GM12878 (cell line): ENCODE results near the gene SMAD4. TPM values are rescaled to one million over a fixed set of nuclear protein-coding genes. Genes with fewer than 3 reads are reported as not detected.

Source experiments
- ATAC-seq: fragments of 200-7000 bp; cut with Tn5 transposase; 3 replicates; pipeline ENCODE4 v1.9.1; 2020; ENCODE audit warnings: mild to moderate bottlenecking, moderate library complexity
- BruUV-seq: library from RNA; stranded (reverse); fragments of 400-500 nt; replicated peaks from 2 replicates; lab custom pipeline; 2021; lab: Mats Ljungman, UMichigan
- CTCF ChIA-PET: fragments of 300-600 bp; sonication (Branson Sonifier 250); formaldehyde crosslinking; extraction: SDS; loops from one replicate; lab custom pipeline; 2021; ENCODE audit warnings: inconsistent platforms; lab: Yijun Ruan, JAX
- POLR2A ChIA-PET: fragments of 350-600 bp; formaldehyde crosslinking; extraction: SDS; loops from one replicate; lab custom pipeline; 2021; ENCODE audit warnings: inconsistent platforms; lab: Charles Lee
- RAD21 ChIA-PET: fragments of 300-600 bp; sonication (Branson Sonifier 250); formaldehyde crosslinking; loops from one replicate; lab custom pipeline; 2023; ENCODE audit warnings: antibody characterized with exemption; ENCODE audit not compliant: unreplicated experiment; lab: Charles Lee
- SMC1A ChIA-PET: fragments of 300-600 bp; sonication (Branson Sonifier 250); formaldehyde crosslinking; loops from one replicate; lab custom pipeline; 2023; ENCODE audit not compliant: unreplicated experiment, uncharacterized antibody; lab: Charles Lee
- DNase-seq: peaks from one replicate; pipeline ENCODE4 v3.0.0-alpha.2; 2011; ENCODE audit warnings: low read depth, low spot score
- FAIRE-seq: peaks from 3 replicates; lab custom pipeline; 2011; peaks lifted over from hg19 to GRCh38; lab: Jason Lieb, UNC
- H2AFZ ChIP-seq: 2 replicates; pipeline ENCODE4 v1.6.0; 2011; ENCODE audit warnings: low read depth, low read length, control low read depth; ENCODE audit not compliant: control insufficient read depth
- H3K27ac ChIP-seq: 2 replicates; pipeline ENCODE4 v1.5.1; 2011; ENCODE audit warnings: control low read depth; ENCODE audit not compliant: control insufficient read depth, insufficient read depth
- H3K27me3 ChIP-seq, 2 experiments: replicated peaks in 1 of 2; 2 replicates each; pipeline versions ENCODE4 v1.6.0 to v1.6.1; 2011; ENCODE audit warnings: low read length in 1 of 2; ENCODE audit not compliant: control insufficient read depth in 2 of 2, insufficient read depth in 2 of 2
- H3K36me3 ChIP-seq, 2 experiments: 2 replicates each; pipeline ENCODE4 v1.5.1; 2011; ENCODE audit warnings: low read length in 1 of 2; ENCODE audit not compliant: control insufficient read depth in 2 of 2, insufficient read depth in 2 of 2
- H3K4me1 ChIP-seq: 2 replicates; pipeline ENCODE4 v1.6.1; 2011; ENCODE audit warnings: mild to moderate bottlenecking, low read length, moderate library complexity, mixed read lengths; ENCODE audit not compliant: control insufficient read depth, insufficient read depth
- H3K4me2 ChIP-seq: 2 replicates; pipeline ENCODE4 v1.6.0; 2011; ENCODE audit warnings: control low read depth; ENCODE audit not compliant: control insufficient read depth, insufficient read depth
- H3K4me3 ChIP-seq: fragments of 200-600 bp; sonication (generic); 2 replicates; pipeline ENCODE4 v1.5.1; 2016
- H3K79me2 ChIP-seq: 2 replicates; pipeline ENCODE4 v1.6.0; 2011; ENCODE audit warnings: low read length; ENCODE audit not compliant: control insufficient read depth, insufficient read depth
- H3K9ac ChIP-seq: 2 replicates; pipeline ENCODE4 v1.8.0; 2011; ENCODE audit warnings: low read length, control low read depth, mixed read lengths; ENCODE audit not compliant: control insufficient read depth, insufficient read depth
- H3K9me3 ChIP-seq: replicated peaks from 3 replicates; pipeline ENCODE4 v1.5.1; 2011; ENCODE audit warnings: mild to moderate bottlenecking, low read length; ENCODE audit not compliant: control insufficient read depth, insufficient read depth
- H4K20me1 ChIP-seq: 2 replicates; pipeline ENCODE4 v1.6.0; 2011; ENCODE audit not compliant: control insufficient read depth, insufficient read depth
- ASH2L ChIP-seq: fragments of 300-600, 200-600 bp; sonication (generic); IDR thresholded peaks from 2 replicates; pipeline ENCODE4 v1.6.1; 2017; ENCODE audit warnings: low read depth, mild to moderate bottlenecking, borderline replicate concordance
- CEBPB ChIP-seq, 2 experiments: fragments of 150-350 bp in 1 of 2; IDR thresholded peaks; 2 replicates each; pipeline ENCODE4 v1.6.1; 2012 to 2014; ENCODE audit warnings: low read depth in 2 of 2, low read length in 2 of 2, borderline replicate concordance in 1 of 2, inconsistent platforms in 1 of 2
- DPF2 ChIP-seq: fragments of 450-650 bp; IDR thresholded peaks from 2 replicates; pipeline ENCODE4 v1.6.1; 2017; ENCODE audit warnings: mild to moderate bottlenecking
- EGR1 ChIP-seq, 2 experiments: IDR thresholded peaks; 1 replicate in 1 of 2; 2 replicates in 1 of 2; pipeline ENCODE4 v1.6.1; 2011 to 2012; ENCODE audit warnings: low read depth in 2 of 2, low read length in 2 of 2, borderline replicate concordance in 1 of 2, mild to moderate bottlenecking in 1 of 2, moderate library complexity in 1 of 2
- JUND ChIP-seq: IDR thresholded peaks from 2 replicates; pipeline ENCODE4 v1.6.1; 2012; ENCODE audit warnings: low read depth, mild to moderate bottlenecking, low read length, improper control_type of control experiment, moderate library complexity
- MEF2A ChIP-seq: IDR thresholded peaks from 2 replicates; pipeline ENCODE4 v1.6.1; 2011; ENCODE audit warnings: low read depth, mild to moderate bottlenecking, low read length, moderate library complexity; ENCODE audit not compliant: insufficient read depth
- MXI1 ChIP-seq: fragments of 150-350 bp; IDR thresholded peaks from 2 replicates; pipeline ENCODE4 v1.6.1; 2011; ENCODE audit warnings: low read depth, mild to moderate bottlenecking, inconsistent platforms, low read length, improper control_type of control experiment
- PAX5 ChIP-seq: IDR thresholded peaks from 2 replicates; pipeline ENCODE4 v1.6.1; 2011; ENCODE audit warnings: low read depth, low read length, borderline replicate concordance
- PAX8 ChIP-seq: fragments of 450-650 bp; IDR thresholded peaks from 2 replicates; pipeline ENCODE4 v1.6.1; 2017; ENCODE audit warnings: mild to moderate bottlenecking, moderate library complexity
- PKNOX1 ChIP-seq: fragments of 450-650 bp; IDR thresholded peaks from 2 replicates; pipeline ENCODE4 v1.6.1; 2016; ENCODE audit warnings: mild to moderate bottlenecking
- POLR2AphosphoS2 ChIP-seq: IDR thresholded peaks from 2 replicates; pipeline ENCODE4 v1.6.1; 2011; ENCODE audit warnings: low read depth, mild to moderate bottlenecking, low read length, improper control_type of control experiment, moderate library complexity
- SMAD1 ChIP-seq: fragments of 450-650 bp; IDR thresholded peaks from 2 replicates; pipeline ENCODE4 v1.6.1; 2018; ENCODE audit warnings: mild to moderate bottlenecking, low read depth; ENCODE audit not compliant: partially characterized antibody
- TCF12 ChIP-seq: IDR thresholded peaks from 2 replicates; pipeline ENCODE4 v1.6.1; 2011; ENCODE audit warnings: low read depth, mild to moderate bottlenecking, low read length
- TCF3 ChIP-seq: IDR thresholded peaks from 2 replicates; pipeline ENCODE4 v1.6.1; 2012; ENCODE audit warnings: low read depth, mild to moderate bottlenecking, low read length, borderline replicate concordance; ENCODE audit not compliant: insufficient read depth
- TCF7 ChIP-seq: IDR thresholded peaks from 2 replicates; pipeline ENCODE4 v1.6.1; 2014; ENCODE audit warnings: antibody characterized with exemption, borderline replicate concordance
- ZNF24 ChIP-seq: fragments of 450-650 bp; IDR thresholded peaks from 2 replicates; pipeline ENCODE4 v1.6.1; 2017; ENCODE audit warnings: antibody characterized with exemption, mild to moderate bottlenecking
- ZNF384 ChIP-seq: IDR thresholded peaks from 2 replicates; pipeline ENCODE4 v1.6.1; 2012; ENCODE audit warnings: low read depth, mild to moderate bottlenecking, low read length, improper control_type of control experiment, borderline replicate concordance
- WGBS: methylation state at CpG from one replicate; pipeline ENCODE4 v1.1.6; 2016; ENCODE audit warnings: low lambda C conversion rate; ENCODE audit not compliant: insufficient replicate concordance, insufficient coverage; ENCODE audit errors: missing lambda C conversion rate; 5-methylcytosine and 5-hydroxymethylcytosine counted together
- in situ Hi-C: fragments of 300-500 bp; cut with MboI; formaldehyde crosslinking; loops from 9 replicates; pipeline ENCODE4 v1.14.3; 2018; ENCODE audit warnings: mixed read lengths
- intact Hi-C: fragments of 100-400 bp; cut with micrococcal nuclease; formaldehyde crosslinking; loops from one replicate; pipeline ENCODE4 v1.14.2; 2022; ENCODE audit not compliant: unreplicated experiment
- polyA plus RNA-seq, 11 experiments: library from polyadenylated mRNA; depleted of rRNA in 4 of 11; unstranded in 6 of 11; stranded (reverse) in 5 of 11; fragments of >200 nt; fragmentation: Nextera tagmentation in 4 of 11; fragmentation: Illumina TruSeq in 1 of 11; extraction: Ambion mirVana in 4 of 11; extraction: Trizol in 1 of 11; gene quantifications; 1 replicate in 1 of 11; 2 replicates in 10 of 11; pipeline versions ENCODE4 v1.2.1 to v1.2.3, GENCODE V29; 2011 to 2016; ENCODE audit warnings: inconsistent platforms in 2 of 11, missing spikeins in 2 of 11, low read depth in 1 of 11
- total RNA-seq, 4 experiments: library from RNA; depleted of rRNA in 3 of 4; stranded (reverse); fragments of >200 nt in 3 of 4; fragmentation: Illumina TruSeq in 1 of 4; extraction: Trizol in 1 of 4; gene quantifications; 2 replicates each; pipeline versions ENCODE4 v1.2.1 to v1.2.3, GENCODE V29; 2013 to 2021
- TF ChIP-seq, protein P1 (sequence below): fragments of 150-350 bp; IDR thresholded peaks from 2 replicates; pipeline ENCODE4 v1.6.1; 2016; ENCODE audit warnings: low read depth, low read length

SMAD4 gene
- total and polyA plus RNA-seq, 10 of the 15 experiments (the other 5 are each of a cell fraction or from before 2014, with no cell fraction given): 9.6 to 99.9 (median 37.5) TPM

DNA sequence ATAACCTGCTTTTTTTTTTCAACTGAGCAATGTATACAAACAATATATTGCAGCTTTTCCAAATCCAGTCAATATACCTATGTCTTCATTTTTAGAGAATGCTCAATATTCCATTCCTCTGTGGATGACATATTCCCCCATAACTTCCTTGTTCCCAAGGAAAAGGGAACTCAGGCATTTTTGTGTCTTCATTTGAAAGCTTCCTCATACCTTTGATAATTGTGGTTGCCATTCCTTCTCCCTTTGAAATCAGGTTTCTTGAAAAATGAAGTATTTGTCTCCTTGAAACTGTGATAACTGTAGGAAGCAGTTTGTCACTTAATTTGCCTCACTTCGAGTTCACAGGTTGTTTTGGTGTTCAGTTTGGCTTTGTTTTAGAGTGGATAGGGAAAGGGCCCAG is 48.6 kb upstream of the SMAD4 start:
- 0 out of 2 replicates have a peak, but pooled peaks cover 2% of the 10 kb centered on the region for H4K20me1 ChIP-seq
- no peaks in the 10 kb centered on the region for H3K4me1 ChIP-seq
- no peak overlapping the region for H3K4me2 ChIP-seq
- no peak overlapping the region for H3K4me3 ChIP-seq
- DNase-seq: no peak
- in situ Hi-C loops: no loop called here
- no peaks in the 10 kb centered on the region for H3K79me2 ChIP-seq
- intact Hi-C loops: no loop called here
- H3K9me3 ChIP-seq: peaks cover 10% of the 10 kb centered on the region; the same call in 2 of the 3 replicates
- no peak overlapping the region for H3K27ac ChIP-seq
- POLR2A ChIA-PET: no interaction called here
- no peak for FAIRE-seq
- H2AFZ ChIP-seq: no peak overlapping the region
- no TSS peak for BruUV-seq
- CTCF ChIA-PET: interaction anchor here (1.5 kb wide), 1 partner anchor 15 kb away, joined by 3 read pairs; no protein-coding TSS in a partner anchor
- ATAC-seq: no peak
- RAD21 ChIA-PET: no interaction called here
- 42% methylated on average over 1 of the region's 1 CpG for WGBS
- no peak for TF ChIP-seq ASH2L
- TF ChIP-seq CEBPB (IDR thresholded peaks at IDR 0.05; ENCODE audit: borderline replicate concordance in 1 of 2, low read depth in 2 of 2, low read length in 2 of 2): no peak
- TF ChIP-seq, protein P1, sequence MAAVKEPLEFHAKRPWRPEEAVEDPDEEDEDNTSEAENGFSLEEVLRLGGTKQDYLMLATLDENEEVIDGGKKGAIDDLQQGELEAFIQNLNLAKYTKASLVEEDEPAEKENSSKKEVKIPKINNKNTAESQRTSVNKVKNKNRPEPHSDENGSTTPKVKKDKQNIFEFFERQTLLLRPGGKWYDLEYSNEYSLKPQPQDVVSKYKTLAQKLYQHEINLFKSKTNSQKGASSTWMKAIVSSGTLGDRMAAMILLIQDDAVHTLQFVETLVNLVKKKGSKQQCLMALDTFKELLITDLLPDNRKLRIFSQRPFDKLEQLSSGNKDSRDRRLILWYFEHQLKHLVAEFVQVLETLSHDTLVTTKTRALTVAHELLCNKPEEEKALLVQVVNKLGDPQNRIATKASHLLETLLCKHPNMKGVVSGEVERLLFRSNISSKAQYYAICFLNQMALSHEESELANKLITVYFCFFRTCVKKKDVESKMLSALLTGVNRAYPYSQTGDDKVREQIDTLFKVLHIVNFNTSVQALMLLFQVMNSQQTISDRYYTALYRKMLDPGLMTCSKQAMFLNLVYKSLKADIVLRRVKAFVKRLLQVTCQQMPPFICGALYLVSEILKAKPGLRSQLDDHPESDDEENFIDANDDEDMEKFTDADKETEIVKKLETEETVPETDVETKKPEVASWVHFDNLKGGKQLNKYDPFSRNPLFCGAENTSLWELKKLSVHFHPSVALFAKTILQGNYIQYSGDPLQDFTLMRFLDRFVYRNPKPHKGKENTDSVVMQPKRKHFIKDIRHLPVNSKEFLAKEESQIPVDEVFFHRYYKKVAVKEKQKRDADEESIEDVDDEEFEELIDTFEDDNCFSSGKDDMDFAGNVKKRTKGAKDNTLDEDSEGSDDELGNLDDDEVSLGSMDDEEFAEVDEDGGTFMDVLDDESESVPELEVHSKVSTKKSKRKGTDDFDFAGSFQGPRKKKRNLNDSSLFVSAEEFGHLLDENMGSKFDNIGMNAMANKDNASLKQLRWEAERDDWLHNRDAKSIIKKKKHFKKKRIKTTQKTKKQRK: no peak
- no peak for TF ChIP-seq PKNOX1
- no peak for TF ChIP-seq TCF12
- no peak for TF ChIP-seq TCF3
- no peak for TF ChIP-seq ZNF384
- no peak for TF ChIP-seq PAX8
- no peak for TF ChIP-seq MEF2A
- no peak for TF ChIP-seq TCF7
- TF ChIP-seq JUND: no peak
- TF ChIP-seq MXI1: no peak
- no peak for TF ChIP-seq DPF2
- TF ChIP-seq EGR1 (IDR thresholded peaks at IDR 0.05; ENCODE audit: borderline replicate concordance in 1 of 2, low read depth in 2 of 2, low read length in 2 of 2): no peak
- TF ChIP-seq POLR2AphosphoS2: no peak
- TF ChIP-seq PAX5: no peak
- no peak for TF ChIP-seq SMAD1
- TF ChIP-seq ZNF24: no peak
- TF ChIP-seq, all 136 proteins: peak for 0
- no peaks in the 10 kb centered on the region for H3K27me3 ChIP-seq
- no peak overlapping the region for H3K9ac ChIP-seq
- SMC1A ChIA-PET: interaction anchor here (0.6 kb wide), 1 partner anchor 19 kb away, joined by 3 read pairs; no protein-coding TSS in a partner anchor
- peaks cover 0 to 5% of the 10 kb centered on the region in 2 experiments; a peak in 2 of 4 replicates for H3K36me3 ChIP-seq
